Lower leg skin (tissue), 3 donors: Measurements from ENCODE around the gene KCNIP4.

Source experiments
- CTCF ChIP-seq, 3 donors: fragments of 450-650 bp; IDR thresholded peaks; one replicate each; pipeline ENCODE4 v1.5.1; 2016; ENCODE audit warnings: antibody characterized with exemption in 3 of 3, mild to moderate bottlenecking in 3 of 3, moderate library complexity in 2 of 3
- POLR2A ChIP-seq, 2 donors: fragments of 450-650 bp; IDR thresholded peaks; one replicate each; pipeline ENCODE4 v1.6.1; 2016 to 2017; ENCODE audit warnings: antibody characterized with exemption in 2 of 2, mild to moderate bottlenecking in 1 of 2, moderate library complexity in 1 of 2

- TF ChIP-seq CTCF (IDR thresholded peaks at IDR 0.05) (no peak), POLR2A (IDR thresholded peaks at IDR 0.05) (no peak)
Measured at GRCh38 chr4:21018817-21019216, 929.8 kb downstream of the KCNIP4 start.
